ENCODE results near the gene RPN1.
"Not testable (repeated sequence)": the region's sequence is repeated elsewhere in the genome, so short reads cannot be mapped to it uniquely, and the experiment has no call there.

The RPN1 gene

DNA sequence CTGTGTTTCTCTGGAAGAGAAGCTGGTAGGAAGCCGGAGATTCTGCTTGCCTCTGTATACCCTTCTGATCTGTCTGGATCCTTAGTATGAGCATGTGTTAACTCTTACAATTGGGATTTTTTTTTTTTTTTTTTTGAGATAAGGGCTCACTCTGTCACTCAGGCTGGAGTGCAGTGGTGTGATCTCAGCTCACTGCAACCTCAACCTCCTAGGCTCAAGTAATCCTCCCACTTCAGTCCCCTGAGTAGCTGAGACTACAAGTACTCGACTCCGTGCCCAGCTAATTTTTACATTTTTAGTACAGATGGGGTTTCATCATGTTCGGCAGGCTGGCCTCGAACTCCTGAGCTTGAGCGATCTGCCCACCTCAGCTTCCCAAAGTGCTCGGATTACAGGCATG, 44.5 kb downstream of the RPN1 start:
- no peak overlapping the region for H3K9ac ChIP-seq (ENCODE audit: low read depth, low read length)
- H3K36me3 ChIP-seq (ENCODE audit: insufficient read depth, low read length) = no peaks in the 10 kb centered on the region; the same call in 1 of the 2 replicates
- H3K27ac ChIP-seq (ENCODE audit: low read depth, low read length) = no peak overlapping the region
- WGBS = 96% methylated on average over 7 of the region's 7 CpGs
- peaks cover 11% of the 10 kb centered on the region for H3K27me3 ChIP-seq (ENCODE audit: insufficient read depth, low read length)
- H3K4me3 ChIP-seq (ENCODE audit: low read length) = no peak overlapping the region
- no peaks in the 10 kb centered on the region for H3K4me1 ChIP-seq (ENCODE audit: insufficient read depth, low read length)
- H3K9me3 ChIP-seq (ENCODE audit: insufficient read depth, low read depth, low read length) = no peaks in the 10 kb centered on the region

DNA sequence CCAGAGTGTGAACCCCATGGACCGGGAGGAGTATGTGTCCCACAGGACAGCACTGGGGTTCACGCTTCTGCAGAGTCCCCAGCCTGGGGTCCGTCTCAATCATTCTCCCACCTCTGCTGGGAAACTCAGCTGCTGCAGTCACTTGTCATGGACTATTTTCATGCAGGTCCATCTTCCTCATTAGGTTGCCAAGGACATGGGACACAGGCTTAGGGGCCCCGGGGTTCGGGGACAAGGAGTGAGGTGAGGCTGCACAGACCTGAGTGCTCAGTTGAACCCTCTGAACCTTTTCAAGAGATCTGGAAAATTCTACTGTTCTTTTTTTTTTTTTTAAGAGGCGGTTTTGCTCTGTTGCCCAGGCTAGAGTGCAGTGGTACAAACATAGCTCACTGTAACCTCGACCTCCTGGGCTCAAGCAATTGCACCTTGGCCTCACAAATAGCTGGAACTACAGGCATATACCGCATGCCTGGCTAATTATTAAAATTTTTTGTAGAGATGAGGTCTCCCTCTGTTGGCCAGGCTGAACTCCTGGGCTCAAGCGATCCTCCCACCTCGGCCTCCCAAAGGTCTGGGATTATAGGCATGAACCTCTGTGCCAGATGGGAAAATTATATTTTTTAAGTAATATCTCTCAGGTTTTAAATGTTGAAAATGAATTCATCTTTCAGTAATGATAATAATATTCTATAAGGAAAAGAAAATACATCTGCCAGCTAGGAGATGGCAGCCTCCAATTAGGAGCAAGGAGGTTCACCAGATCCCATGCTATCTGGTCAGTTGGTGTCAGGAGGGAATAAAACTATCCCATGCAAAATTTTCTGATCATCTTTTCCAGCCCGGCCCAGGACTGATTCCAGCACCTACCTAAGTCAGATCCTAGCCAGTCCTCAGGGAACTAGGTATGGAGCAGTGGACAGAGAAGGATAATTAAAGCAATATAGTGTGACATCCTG, 45.2 kb downstream of the RPN1 start:
- Histone ChIP-seq H3K36me3 (ENCODE audit: insufficient read depth, low read length) (no peaks in the 10 kb centered on the region; the same call in 1 of the 2 replicates), H3K4me3 (ENCODE audit: low read length) (no peak overlapping the region), H3K27me3 (ENCODE audit: insufficient read depth, low read length) (peaks cover 11% of the 10 kb centered on the region), H3K9ac (ENCODE audit: low read depth, low read length) (no peak overlapping the region), H3K4me1 (ENCODE audit: insufficient read depth, low read length) (no peaks in the 10 kb centered on the region), H3K9me3 (ENCODE audit: insufficient read depth, low read depth, low read length) (no peaks in the 10 kb centered on the region), H3K27ac (ENCODE audit: low read depth, low read length) (no peak overlapping the region)
- 88% methylated on average over 11 of the region's 11 CpGs for WGBS

DNA sequence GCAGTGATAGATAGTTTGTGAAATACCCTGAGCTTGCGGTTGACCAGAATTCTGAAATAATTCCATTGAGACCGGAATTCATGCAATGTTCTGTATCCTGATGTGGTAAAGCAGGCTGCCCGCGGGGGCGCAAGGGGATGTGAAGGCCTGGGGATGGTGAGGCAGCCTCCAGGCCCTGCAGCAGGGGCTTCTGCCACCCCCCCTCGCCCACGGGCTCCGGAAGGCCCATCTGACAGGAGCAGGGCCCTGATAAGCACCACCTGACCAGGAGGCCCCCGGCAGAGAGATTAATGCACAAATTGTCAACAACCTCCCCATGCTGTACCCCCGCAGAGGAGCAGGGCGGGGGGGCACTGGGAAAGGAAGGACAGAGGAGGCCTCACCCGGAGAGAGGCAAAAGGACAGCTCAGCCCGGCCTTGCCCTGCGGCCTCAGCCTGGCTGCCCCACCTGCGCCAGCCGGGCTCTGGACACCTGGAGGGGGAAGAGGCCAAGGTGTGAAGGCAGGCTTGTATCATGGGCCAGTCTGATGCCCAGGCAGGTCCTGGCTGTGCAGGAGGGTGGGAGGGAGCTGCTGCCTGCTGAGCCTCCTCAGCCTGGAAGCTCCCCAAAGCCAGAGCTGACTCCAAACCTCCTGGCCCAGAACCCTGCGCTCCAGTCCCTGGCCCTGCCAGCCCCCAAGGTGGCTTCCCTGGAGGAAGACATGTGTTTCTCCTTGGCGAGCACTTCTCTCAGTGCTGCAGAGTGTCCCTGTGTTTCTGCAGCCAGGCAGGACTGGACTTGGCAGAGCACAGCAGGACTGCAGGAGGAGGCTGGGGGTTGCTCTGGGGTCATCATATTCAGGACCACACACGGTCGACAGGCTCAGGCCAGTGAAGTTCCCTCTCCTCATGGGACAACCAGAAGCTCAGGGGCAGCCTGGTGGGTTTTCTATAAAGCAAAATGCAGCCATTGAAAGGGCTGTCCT, 46.5 kb downstream of the RPN1 start:
- no peak overlapping the region for H3K4me3 ChIP-seq (ENCODE audit: low read length)
- no peaks in the 10 kb centered on the region for H3K9me3 ChIP-seq (ENCODE audit: insufficient read depth, low read depth, low read length)
- no peak overlapping the region for H3K27ac ChIP-seq (ENCODE audit: low read depth, low read length)
- WGBS = 89% methylated on average over 20 of the region's 20 CpGs
- no peaks in the 10 kb centered on the region for H3K36me3 ChIP-seq (ENCODE audit: insufficient read depth, low read length)
- no peaks in the 10 kb centered on the region for H3K4me1 ChIP-seq (ENCODE audit: insufficient read depth, low read length)
- no peak overlapping the region for H3K9ac ChIP-seq (ENCODE audit: low read depth, low read length)
- peaks cover 11% of the 10 kb centered on the region for H3K27me3 ChIP-seq (ENCODE audit: insufficient read depth, low read length)

DNA sequence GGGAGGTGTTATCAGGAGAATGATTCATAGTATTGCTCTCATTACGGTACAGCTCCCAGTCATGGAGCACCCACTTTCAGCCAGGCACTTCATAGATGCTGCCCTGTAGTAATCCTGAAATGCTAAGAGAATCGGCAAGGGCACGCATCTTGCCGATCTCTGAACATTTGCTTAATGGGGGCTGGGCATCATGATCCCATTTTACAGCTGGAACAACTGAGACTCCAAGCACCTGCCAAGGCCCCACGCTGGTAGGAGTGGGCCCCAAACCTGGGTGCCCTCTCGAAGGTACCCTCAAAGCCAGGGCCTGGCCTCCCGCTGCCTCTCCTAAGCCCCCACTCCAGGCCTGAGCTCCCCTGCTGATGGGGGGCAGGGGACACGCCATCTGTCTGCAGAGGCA, 47.3 kb downstream of the RPN1 start:
- 94% methylated on average over 8 of the region's 8 CpGs for WGBS
- no peaks in the 10 kb centered on the region for H3K36me3 ChIP-seq (ENCODE audit: insufficient read depth, low read length)
- peaks cover 11% of the 10 kb centered on the region for H3K27me3 ChIP-seq (ENCODE audit: insufficient read depth, low read length)
- no peaks in the 10 kb centered on the region for H3K4me1 ChIP-seq (ENCODE audit: insufficient read depth, low read length)
- H3K9me3 ChIP-seq (ENCODE audit: insufficient read depth, low read depth, low read length) = no peaks in the 10 kb centered on the region
- no peak overlapping the region for H3K27ac ChIP-seq (ENCODE audit: low read depth, low read length)
- H3K9ac ChIP-seq (ENCODE audit: low read depth, low read length) = no peak overlapping the region
- H3K4me3 ChIP-seq (ENCODE audit: low read length) = no peak overlapping the region

DNA sequence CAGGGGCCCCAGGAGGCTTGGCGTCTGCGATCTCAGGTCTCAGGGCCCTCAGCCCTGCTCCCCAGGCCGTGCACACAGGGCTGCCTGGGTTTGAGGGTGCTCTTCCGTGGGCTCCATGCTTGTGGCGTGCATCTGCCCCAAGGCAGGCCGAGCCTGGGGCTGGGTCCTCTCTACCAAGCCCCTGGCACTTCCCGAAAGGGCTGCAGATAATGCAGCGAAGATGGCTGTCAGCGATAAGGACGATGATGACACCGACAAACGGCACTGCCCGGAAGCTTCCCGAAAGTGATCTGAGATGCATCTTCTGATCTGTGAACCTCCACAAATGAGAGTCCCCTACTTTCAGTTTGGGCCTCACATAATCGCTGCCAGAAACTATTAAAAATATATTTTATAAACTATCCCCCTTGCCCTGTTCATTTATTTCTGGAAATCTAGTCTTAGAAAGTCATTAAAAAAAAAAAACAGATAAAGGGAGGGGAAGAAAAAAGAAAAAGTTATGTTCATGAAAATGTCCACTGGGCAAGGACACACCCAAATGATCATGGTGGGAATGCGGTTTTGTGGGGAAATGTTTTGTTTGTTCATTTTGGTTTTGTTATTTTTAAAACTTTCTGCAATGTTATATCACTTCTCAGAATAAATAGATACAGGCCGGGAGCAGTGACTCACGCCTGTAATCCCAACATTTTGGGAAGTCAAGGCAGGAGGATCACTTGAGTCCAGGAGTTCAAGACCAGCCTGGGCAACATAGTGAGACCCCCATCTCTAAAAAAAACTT, 51.5 kb downstream of the RPN1 start:
- no peak overlapping the region for H3K4me3 ChIP-seq (ENCODE audit: low read length)
- 82% methylated on average over 18 of the region's 18 CpGs for WGBS
- no peaks in the 10 kb centered on the region for H3K9me3 ChIP-seq (ENCODE audit: insufficient read depth, low read depth, low read length)
- H3K4me1 ChIP-seq (ENCODE audit: insufficient read depth, low read length) = no peaks in the 10 kb centered on the region
- H3K36me3 ChIP-seq (ENCODE audit: insufficient read depth, low read length) = no peaks in the 10 kb centered on the region
- no peak overlapping the region for H3K9ac ChIP-seq (ENCODE audit: low read depth, low read length)
- H3K27ac ChIP-seq (ENCODE audit: low read depth, low read length) = no peak overlapping the region
- no peaks in the 10 kb centered on the region for H3K27me3 ChIP-seq (ENCODE audit: insufficient read depth, low read length)

DNA sequence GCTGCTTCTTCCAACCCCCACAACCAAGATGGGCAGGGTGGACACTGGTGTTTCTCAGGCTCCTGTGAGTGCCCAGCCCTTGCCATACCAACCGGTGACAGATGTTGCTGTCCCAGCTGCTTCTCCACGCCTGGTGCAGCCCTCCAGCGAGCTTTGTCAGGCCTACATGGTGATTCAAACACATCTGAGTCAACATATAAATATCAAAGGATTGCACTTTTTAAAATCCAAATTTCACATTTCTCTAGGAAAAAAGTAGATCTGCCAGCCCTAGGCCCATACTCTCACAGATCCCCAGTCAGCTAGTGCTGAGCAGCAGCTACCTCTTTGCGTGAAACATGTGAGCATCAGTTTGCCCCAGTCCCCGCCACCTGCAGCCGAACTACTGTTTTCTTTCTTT, 52.7 kb downstream of the RPN1 start:
- Histone ChIP-seq H3K4me1 (ENCODE audit: insufficient read depth, low read length) (0 out of 2 replicates have a peak, but pooled peaks cover 3% of the 10 kb centered on the region), H3K36me3 (ENCODE audit: insufficient read depth, low read length) (no peaks in the 10 kb centered on the region), H3K4me3 (ENCODE audit: low read length) (no peak overlapping the region), H3K27me3 (ENCODE audit: insufficient read depth, low read length) (no peaks in the 10 kb centered on the region), H3K9me3 (ENCODE audit: insufficient read depth, low read depth, low read length) (no peaks in the 10 kb centered on the region), H3K27ac (ENCODE audit: low read depth, low read length) (no peak overlapping the region), H3K9ac (ENCODE audit: low read depth, low read length) (no peak overlapping the region)
- 76% methylated on average over 6 of the region's 6 CpGs for WGBS

DNA sequence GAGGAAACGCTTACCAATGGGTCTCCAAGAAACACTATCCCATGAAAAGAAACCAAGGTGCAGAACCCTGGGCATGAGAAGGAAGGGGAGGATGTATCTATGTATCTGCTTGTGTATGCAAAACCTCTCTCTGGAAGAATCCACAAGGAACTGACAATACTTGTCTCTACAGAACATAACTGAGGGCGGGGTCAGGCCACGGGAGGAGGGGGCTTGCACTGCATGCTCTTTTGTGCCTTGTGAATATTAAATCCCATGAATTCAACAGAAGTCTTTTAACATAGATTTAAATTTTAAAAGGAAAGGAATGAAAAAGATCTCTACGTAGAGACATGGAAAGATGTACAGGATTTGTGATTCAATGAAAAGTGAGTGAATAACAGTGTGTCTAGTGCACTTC, 57.8 kb downstream of the RPN1 start:
- no peak overlapping the region for H3K27ac ChIP-seq (ENCODE audit: low read depth, low read length)
- H3K36me3 ChIP-seq (ENCODE audit: insufficient read depth, low read length) = no peaks in the 10 kb centered on the region
- H3K9me3 ChIP-seq (ENCODE audit: insufficient read depth, low read depth, low read length) = no peaks in the 10 kb centered on the region
- no peak overlapping the region for H3K4me3 ChIP-seq (ENCODE audit: low read length)
- H3K27me3 ChIP-seq (ENCODE audit: insufficient read depth, low read length) = no peaks in the 10 kb centered on the region
- 0 out of 2 replicates have a peak, but pooled peaks cover 5% of the 10 kb centered on the region for H3K4me1 ChIP-seq (ENCODE audit: insufficient read depth, low read length)
- no peak overlapping the region for H3K9ac ChIP-seq (ENCODE audit: low read depth, low read length)
- 53% methylated on average over 3 of the region's 4 CpGs for WGBS

DNA sequence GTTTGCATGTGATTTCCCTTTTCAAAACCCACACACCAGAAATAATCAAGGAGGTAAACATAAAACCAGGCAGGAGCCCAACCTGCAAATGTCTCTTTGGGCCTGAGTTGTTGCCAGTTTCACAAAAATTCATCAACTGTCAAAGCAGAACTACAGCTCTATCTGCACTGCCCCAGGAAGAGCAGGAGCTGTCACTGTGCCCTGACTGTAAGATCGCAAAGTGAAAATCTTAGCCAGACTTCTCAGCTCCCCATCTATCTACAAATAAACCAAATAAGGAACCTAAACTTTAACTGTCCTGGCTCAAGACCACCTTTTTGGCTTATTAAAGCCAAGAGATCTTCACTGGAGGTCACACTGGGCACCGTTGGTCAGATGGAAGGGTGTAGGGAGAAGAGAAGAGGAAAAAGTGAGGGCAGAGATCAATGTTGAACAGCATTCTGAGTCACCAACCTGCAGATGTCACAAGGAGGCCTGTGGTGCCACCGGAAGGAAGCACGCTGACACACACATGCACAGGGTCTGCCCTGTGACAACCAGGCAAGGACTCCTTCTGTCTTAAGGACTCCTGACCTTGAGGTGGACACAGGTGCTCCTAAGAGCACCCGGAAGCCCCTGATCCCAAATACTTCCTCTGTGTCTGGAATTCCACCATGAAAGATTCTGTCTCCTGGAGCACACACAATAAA, 58.7 kb downstream of the RPN1 start:
- Histone ChIP-seq H3K4me1 (ENCODE audit: insufficient read depth, low read length) (0 out of 2 replicates have a peak, but pooled peaks cover 5% of the 10 kb centered on the region), H3K9ac (ENCODE audit: low read depth, low read length) (no peak overlapping the region), H3K9me3 (ENCODE audit: insufficient read depth, low read depth, low read length) (no peaks in the 10 kb centered on the region), H3K27me3 (ENCODE audit: insufficient read depth, low read length) (no peaks in the 10 kb centered on the region), H3K4me3 (ENCODE audit: low read length) (no peak overlapping the region), H3K27ac (ENCODE audit: low read depth, low read length) (no peak overlapping the region), H3K36me3 (ENCODE audit: insufficient read depth, low read length) (no peaks in the 10 kb centered on the region)
- 84% methylated on average over 5 of the region's 5 CpGs for WGBS

DNA sequence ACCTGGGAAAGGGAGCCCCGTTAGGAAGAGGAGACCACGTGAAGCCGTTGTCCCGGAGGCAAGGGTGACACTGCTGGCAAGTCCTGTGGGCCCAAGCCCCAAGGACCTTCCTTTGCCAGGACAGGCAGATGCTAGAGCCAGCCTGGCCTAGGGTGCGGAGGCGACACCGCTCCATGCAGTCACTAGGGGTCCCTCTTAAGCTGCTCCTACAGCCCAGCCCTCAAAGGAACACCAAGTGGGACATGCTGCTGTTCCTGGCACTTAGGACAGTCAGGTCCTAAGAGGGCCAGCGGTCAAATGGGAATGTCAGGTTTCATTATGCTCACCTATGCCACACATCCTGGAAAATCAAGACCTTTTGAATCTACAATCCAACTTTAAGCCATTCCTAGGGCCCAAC, 59.7 kb downstream of the RPN1 start:
- no peaks in the 10 kb centered on the region for H3K9me3 ChIP-seq (ENCODE audit: insufficient read depth, low read depth, low read length)
- WGBS = 71% methylated on average over 8 of the region's 8 CpGs
- H3K4me3 ChIP-seq (ENCODE audit: low read length) = no peak overlapping the region

DNA sequence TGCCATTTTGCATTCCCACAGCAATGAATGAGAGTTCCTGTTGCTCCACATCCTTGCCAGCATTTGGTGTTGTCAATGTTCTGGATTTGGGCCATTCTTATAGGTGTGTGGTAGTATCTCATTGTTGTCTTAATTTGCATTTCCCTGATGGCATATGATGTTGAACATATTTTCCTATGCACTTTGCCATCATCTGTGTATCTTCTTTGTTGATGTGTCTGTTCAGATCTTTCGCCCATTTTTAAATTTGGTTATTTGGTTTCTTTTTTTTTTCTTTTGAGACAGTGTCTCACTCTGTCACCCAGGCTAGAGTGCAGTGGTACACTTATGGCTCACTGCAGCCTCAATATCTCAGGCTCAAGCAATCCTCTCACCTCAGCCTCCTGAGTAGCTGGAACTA, 60.6 kb downstream of the RPN1 start:
- not testable (repeated sequence) for H3K9ac ChIP-seq (ENCODE audit: low read depth, low read length); H3K36me3 ChIP-seq (ENCODE audit: insufficient read depth, low read length); H3K4me3 ChIP-seq (ENCODE audit: low read length); H3K9me3 ChIP-seq (ENCODE audit: insufficient read depth, low read depth, low read length); H3K27me3 ChIP-seq (ENCODE audit: insufficient read depth, low read length); H3K27ac ChIP-seq (ENCODE audit: low read depth, low read length); H3K4me1 ChIP-seq (ENCODE audit: insufficient read depth, low read length)
- 83% methylated on average over 1 of the region's 1 CpG for WGBS

More for the DNA sequence above, 59.7 kb downstream of the RPN1 start:
- no peaks in the 10 kb centered on the region for H3K36me3 ChIP-seq (ENCODE audit: insufficient read depth, low read length)
- H3K9ac ChIP-seq (ENCODE audit: low read depth, low read length) = no peak overlapping the region
- peaks cover 1% of the 10 kb centered on the region; the same call in 1 of the 2 replicates for H3K27me3 ChIP-seq (ENCODE audit: insufficient read depth, low read length)
- 0 out of 2 replicates have a peak, but pooled peaks cover 5% of the 10 kb centered on the region for H3K4me1 ChIP-seq (ENCODE audit: insufficient read depth, low read length)
- no peak overlapping the region for H3K27ac ChIP-seq (ENCODE audit: low read depth, low read length)
